ENCODE data around the gene TMEM253.

Gene TMEM253

GRCh38 chr14:21090194-21090939 lies 10.5 kb upstream of the TMEM253 start:
- DNase-seq (ENCODE audit: low spot score) = no peak

GRCh38 chr14:21090940-21091663 lies 9.8 kb upstream of the TMEM253 start:
- DNase-seq (ENCODE audit: low spot score) = no peak

- DNase-seq (ENCODE audit: low spot score) = no peak
These were observed 9.0 kb upstream of the TMEM253 start for GRCh38 chr14:21091821-21092272.

- DNase-seq (ENCODE audit: low spot score) = peak; percentile 92
These were observed 8.4 kb upstream of the TMEM253 start for GRCh38 chr14:21092273-21093011.

- no peak for DNase-seq (ENCODE audit: low spot score)
These were observed 7.8 kb upstream of the TMEM253 start for GRCh38 chr14:21093018-21093417.

- no peak for DNase-seq (ENCODE audit: low spot score)
These were observed 6.8 kb upstream of the TMEM253 start for GRCh38 chr14:21093769-21094681.

- no peak for DNase-seq (ENCODE audit: low spot score)
These were observed 5.2 kb upstream of the TMEM253 start for GRCh38 chr14:21095430-21096205.

- no peak for DNase-seq (ENCODE audit: low spot score)
These were observed 4.4 kb upstream of the TMEM253 start for GRCh38 chr14:21096438-21096837.

GRCh38 chr14:21096978-21097635 lies 3.8 kb upstream of the TMEM253 start:
- DNase-seq (ENCODE audit: low spot score) = no peak

- no peak for DNase-seq (ENCODE audit: low spot score)
These were observed 3.2 kb upstream of the TMEM253 start for GRCh38 chr14:21097636-21098075.

- DNase-seq (ENCODE audit: low spot score) = no peak
These were observed 2.6 kb upstream of the TMEM253 start, which contains the start of gene ZNF219 for GRCh38 chr14:21098076-21098891. Gene ZNF219 (minus strand): TSS chr14:21098655. CDS start chr14:21093591, 5,064 bp downstream.

- no peak for DNase-seq (ENCODE audit: low spot score)
These were observed 1.8 kb upstream of the TMEM253 start for GRCh38 chr14:21098892-21099595.

GRCh38 chr14:21099596-21099985 lies 1.3 kb upstream of the TMEM253 start:
- no peak for DNase-seq (ENCODE audit: low spot score)

- DNase-seq (ENCODE audit: low spot score) = no peak
These were observed 1.0 kb downstream of the TMEM253 start for GRCh38 chr14:21101802-21102413.

GRCh38 chr14:21102521-21103410 lies 1.9 kb downstream of the TMEM253 start:
- no peak for DNase-seq (ENCODE audit: low spot score)

GRCh38 chr14:21103411-21103709 lies 2.5 kb downstream of the TMEM253 start:
- DNase-seq (ENCODE audit: low spot score) = no peak

- DNase-seq (ENCODE audit: low spot score) = peak; percentile 96
These were observed 3.0 kb downstream of the TMEM253 start for GRCh38 chr14:21103710-21104447.

Data from activated CD4-positive, alpha-beta T cell treated with anti-CD3 and anti-CD28 coated beads, Interleukin-2, Interleukin-4, amounts not matched to agents 100 ng/mL and 50 ng/mL, durations not matched to agents 16 hours and 8 hours (primary cell).